DMS 273 treated with DMSO at 0.1 percent for 48 hours (cell line): Measurements from ENCODE around the gene AGO4.
"Not testable (repeated sequence)": the region's sequence is repeated elsewhere in the genome, so short reads cannot be mapped to it uniquely, and the experiment has no call there.

Source experiments
- DNase-seq: peaks from one replicate; lab custom pipeline; 2025; lab: John Stamatoyannopoulos, UW

AGO4 gene

DNA sequence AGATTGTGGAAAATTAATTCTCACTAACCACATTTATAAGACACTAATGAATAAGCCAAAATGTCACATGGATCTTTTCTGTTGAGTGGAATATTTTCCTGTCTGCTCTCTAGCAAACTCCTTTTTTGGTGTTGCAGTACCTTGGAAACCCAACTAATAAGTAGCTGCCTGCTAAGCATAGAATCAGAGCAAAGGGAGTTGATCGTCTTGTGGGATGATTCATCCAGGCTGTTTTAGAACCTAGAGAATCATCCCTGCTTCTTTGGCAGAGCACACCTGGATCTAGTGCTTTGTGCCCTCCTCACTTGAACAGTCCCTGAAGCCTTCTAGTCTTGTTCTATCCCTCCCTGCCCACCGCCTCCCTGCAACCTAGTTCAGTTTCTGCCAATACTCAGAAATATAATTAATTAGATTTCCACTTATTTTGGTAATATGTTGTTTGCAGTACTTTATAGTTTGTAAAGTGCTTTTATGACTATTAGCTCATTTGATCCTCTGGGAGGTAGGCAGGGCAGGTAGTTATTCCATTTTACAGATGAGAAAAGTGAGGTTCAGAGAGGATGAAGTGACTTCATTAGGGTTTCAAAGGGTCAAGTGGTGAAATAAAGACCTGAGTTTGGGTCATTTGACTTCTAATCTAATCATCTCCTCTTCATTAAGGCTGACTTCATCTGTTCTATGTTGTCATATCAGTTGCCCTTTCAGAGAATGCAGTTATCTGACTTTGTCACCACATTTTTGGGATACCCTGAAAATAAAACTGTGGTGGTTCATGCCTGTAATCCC lies 2.5 kb downstream of the AGO4 start:
- DNase-seq: no peak

GRCh38 chr1:35812754-35813153 lies 4.9 kb downstream of the AGO4 start:
- DNase-seq: not testable (repeated sequence)

- no peak for DNase-seq
These were observed 17.4 kb downstream of the AGO4 start for GRCh38 chr1:35825255-35825654.

DNA sequence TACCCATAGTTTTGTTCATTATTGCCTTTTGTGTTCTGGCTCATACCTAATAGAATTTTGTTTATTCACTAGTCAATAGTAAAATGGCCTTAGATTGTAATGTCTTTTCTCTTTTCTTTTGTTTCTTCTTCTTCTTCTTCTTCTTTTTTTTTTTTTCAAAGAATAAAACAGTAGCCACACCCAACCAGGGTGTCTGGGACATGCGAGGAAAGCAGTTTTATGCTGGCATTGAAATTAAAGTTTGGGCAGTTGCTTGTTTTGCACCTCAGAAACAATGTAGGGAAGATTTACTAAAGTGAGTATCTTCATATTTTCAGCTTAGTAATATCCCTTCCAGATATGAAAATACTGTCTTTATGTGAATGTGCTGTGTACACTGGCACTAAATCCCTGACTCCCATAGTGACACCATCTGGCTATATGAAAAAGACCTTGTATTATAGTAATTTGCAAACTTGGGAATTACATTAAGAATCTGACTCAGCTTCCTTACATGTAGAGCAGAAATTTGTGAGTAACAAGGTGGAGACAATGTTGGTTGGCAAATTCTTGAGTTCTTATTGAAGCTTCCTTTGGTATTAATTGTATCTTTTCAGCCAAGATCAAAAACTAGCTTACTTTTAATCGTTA lies 24.6 kb downstream of the AGO4 start:
- DNase-seq: no peak

- DNase-seq: no peak
These were observed 25.6 kb downstream of the AGO4 start for GRCh38 chr1:35833395-35833794.

- no peak for DNase-seq
These were observed 26.4 kb downstream of the AGO4 start for GRCh38 chr1:35834218-35834617.

- no peak for DNase-seq
These were observed 27.6 kb downstream of the AGO4 start for GRCh38 chr1:35835398-35835797.

- DNase-seq: no peak
These were observed 28.9 kb downstream of the AGO4 start for GRCh38 chr1:35836734-35837133.

- DNase-seq: no peak
These were observed 31.0 kb downstream of the AGO4 start for GRCh38 chr1:35838693-35839245.

DNA sequence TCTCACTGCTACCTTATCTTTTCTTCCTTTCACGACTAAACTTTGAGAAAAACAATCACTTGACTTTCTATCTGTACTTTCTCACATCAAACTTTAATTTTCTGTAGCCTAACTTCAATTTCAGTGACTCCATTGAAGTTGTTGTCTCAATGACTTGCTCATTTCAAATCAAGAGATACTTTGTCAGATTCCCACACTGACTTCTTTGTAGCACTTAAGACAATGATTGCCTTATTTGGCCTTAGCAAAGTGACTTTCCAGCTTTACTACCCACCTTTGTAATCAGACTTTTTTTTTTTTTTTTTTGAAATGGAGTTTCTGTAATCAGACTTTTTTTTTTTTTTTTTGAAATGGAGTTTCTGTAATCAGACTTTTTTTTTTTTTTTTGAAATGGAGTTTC lies 37.0 kb downstream of the AGO4 start:
- DNase-seq: no peak

GRCh38 chr1:35845766-35846165 lies 38.0 kb downstream of the AGO4 start:
- no peak for DNase-seq

DNA sequence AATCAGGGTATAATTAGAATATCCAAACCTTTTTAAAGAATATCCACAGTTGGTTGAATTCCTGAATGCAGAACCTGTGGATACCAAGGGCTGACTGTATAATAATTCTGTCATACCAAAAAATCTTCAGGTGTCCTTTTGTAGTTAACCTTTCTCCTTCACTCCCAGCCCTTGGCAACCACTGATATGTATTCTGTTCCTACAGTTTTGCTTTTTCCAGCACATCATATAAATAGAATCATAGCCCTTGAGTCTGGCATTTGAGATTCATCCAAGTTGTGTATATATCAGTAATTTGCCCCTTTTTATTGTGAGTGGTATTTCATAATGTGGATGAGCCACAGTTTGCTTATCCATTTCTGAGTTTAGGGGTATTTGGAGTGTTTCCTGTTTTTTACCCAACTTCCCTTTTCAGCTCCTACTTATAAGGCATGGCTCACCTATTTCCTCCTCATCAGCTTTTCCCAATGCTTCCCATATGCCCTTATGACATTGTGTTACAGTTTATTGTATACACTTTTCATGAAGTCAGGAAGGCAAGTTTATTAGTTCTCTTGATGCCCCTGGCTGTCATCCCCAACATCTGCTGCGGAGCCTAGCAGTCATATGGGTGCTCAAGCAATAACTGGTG lies 40.2 kb downstream of the AGO4 start:
- DNase-seq: no peak

- DNase-seq: no peak
These were observed 42.2 kb downstream of the AGO4 start for GRCh38 chr1:35850051-35850450.

DNA sequence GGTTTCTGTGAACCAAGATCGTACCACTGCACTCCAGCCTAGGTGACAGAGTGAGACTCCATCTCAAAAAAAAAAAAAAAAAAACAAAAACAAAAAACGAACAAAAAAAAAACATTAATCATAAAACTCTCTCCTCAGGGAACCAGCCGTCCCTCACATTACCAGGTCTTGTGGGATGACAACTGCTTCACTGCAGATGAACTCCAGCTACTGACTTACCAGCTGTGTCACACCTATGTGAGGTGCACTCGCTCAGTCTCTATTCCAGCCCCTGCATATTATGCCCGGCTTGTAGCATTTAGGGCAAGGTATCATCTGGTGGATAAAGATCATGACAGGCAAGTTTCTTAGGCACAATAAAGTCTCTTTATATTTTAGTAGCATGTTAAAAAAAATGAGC lies 42.9 kb downstream of the AGO4 start:
- DNase-seq: no peak

DNA sequence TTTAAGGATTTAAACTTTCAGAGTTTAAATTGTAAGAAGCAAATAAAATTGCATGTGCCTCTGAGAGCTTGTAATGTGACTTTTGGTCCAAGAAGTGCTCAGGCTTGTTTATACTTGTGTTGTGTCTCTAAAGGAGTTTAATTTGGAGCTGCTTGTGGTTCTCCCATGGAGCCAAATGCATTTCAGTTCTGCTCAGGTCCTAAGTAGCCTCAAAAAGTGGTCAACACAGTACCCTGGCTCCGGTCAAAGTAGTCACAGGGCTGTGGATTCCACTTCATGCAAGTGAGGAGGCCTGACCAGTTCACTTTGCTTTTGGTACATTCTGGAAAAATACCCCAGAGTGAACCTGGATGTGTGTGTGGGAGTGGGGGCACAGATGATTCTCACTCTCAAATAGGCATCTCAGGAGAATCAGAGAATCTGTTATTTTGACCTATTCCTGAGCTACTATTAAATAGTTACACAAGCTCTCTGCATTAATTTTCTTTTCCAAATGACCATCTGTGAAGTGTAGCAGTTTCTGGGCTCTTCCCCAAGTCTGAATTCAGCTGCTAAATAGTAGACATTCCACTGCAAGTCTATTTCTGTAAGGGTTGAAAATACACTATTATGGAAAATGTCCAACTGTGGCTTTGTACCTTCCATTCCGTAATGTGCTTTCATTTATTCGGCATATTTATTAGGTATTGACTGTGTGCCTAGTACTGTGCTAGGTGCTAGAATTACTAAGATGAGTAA lies 43.5 kb downstream of the AGO4 start:
- DNase-seq: no peak

GRCh38 chr1:35852241-35852640 lies 44.4 kb downstream of the AGO4 start:
- DNase-seq: no peak

- no peak for DNase-seq
These were observed 47.3 kb downstream of the AGO4 start for GRCh38 chr1:35854989-35855700.

DNA sequence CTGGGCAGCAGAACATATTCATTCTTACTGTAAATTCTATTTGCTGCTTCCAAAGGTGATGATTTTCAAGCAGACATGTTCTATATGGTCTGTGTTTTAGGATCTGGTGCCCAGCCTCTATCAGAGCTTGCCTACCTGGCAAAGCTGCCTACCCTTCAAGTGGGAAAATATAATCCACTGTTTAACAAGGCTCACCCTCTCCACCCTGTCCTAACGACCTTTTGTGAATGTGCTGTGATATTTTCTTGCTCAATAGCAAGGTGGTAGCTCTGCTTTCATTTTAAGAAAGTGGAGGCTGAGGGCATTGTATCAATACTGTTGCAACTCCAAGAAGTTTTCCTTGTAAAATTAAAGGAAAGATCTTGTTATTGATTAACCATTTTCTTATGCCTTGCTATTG lies 49.1 kb downstream of the AGO4 start:
- no peak for DNase-seq

DNA sequence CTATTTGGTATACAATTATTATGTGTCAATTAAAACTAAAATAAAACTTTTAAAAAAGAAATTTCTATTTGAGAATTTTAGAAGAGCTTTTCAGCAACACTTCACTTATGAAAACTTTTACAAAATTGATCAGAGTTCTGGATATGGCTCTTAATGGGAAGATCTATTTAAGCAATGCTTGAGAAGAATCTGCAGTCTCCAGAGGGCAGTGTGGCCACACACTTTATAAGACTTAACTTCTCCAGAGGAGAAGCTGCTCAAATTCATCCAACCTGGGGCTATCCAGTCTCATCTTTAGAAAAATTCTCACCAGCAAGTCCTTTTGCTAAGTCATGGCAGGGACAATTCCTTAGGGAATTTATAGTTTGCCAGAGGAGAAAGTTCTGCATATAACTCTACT lies 50.0 kb downstream of the AGO4 start:
- no peak for DNase-seq

DNA sequence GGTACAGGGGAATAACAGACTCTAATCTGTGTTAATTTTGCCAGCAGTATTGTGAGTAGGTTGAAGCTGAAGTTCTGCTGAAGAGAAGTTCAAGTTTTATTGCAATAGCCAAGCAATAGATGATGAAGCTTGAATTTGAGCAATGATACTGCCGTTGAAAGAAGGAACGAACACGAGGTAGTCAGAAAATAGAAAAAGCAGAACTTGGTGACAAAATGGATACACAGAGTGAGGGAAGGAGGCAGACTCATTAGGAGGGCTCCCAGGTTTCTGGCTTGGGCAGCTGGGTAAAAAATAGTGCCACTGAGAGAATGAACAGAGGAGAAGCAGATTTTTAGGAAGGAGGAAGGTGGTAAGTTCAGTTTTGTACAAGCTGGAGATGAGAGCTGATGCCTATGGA lies 52.9 kb downstream of the AGO4 start:
- no peak for DNase-seq

DNA sequence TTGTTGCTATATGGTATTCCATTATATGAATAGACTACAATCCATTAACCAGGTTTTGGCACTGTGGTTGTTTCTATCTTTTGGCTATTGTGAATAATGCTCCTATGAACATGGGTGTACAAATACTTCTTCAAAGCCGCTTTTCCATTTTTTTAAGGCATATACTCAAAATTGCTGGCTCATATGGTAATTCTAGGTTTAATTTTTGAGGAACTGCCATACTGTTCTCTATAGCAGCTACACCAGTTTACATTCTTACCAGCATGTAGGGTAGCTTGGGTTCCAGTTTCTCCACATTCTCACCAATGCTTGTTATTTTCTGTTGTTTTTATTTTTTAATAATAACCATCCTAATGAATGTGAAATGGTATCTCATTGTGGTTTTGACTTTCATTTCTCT lies 55.3 kb downstream of the AGO4 start:
- DNase-seq: no peak
